ENCODE measurements around the gene STX16.
"Not testable (repeated sequence)": the region's sequence is repeated elsewhere in the genome, so short reads cannot be mapped to it uniquely, and the experiment has no call there.

Gene STX16

GRCh38 chr20:58637466-58638213 is 13.4 kb upstream of the STX16 start:
- DNase-seq (ENCODE audit: low read depth) = no peak

GRCh38 chr20:58638467-58639181 is 12.5 kb upstream of the STX16 start:
- no peak for DNase-seq (ENCODE audit: low read depth)

- DNase-seq (ENCODE audit: low read depth) = no peak
These were observed 11.6 kb upstream of the STX16 start for GRCh38 chr20:58639182-58640146.

GRCh38 chr20:58640446-58640845 is 10.6 kb upstream of the STX16 start:
- DNase-seq (ENCODE audit: low read depth) = no peak

- no peak for DNase-seq (ENCODE audit: low read depth)
These were observed 8.6 kb upstream of the STX16 start for GRCh38 chr20:58642441-58642840.

- DNase-seq (ENCODE audit: low read depth) = not testable (repeated sequence)
These were observed 8.2 kb upstream of the STX16 start for GRCh38 chr20:58642896-58643295.

- no peak for DNase-seq (ENCODE audit: low read depth)
These were observed 5.6 kb upstream of the STX16 start for GRCh38 chr20:58645412-58645968.

GRCh38 chr20:58646257-58646656 is 4.8 kb upstream of the STX16 start:
- DNase-seq (ENCODE audit: low read depth) = no peak

GRCh38 chr20:58646703-58647102 is 4.4 kb upstream of the STX16 start:
- no peak for DNase-seq (ENCODE audit: low read depth)

- DNase-seq (ENCODE audit: low read depth) = no peak
These were observed 3.8 kb upstream of the STX16 start for GRCh38 chr20:58647162-58647795.

GRCh38 chr20:58647796-58648501 is 3.1 kb upstream of the STX16 start:
- no peak for DNase-seq (ENCODE audit: low read depth)

GRCh38 chr20:58648502-58648825 is 2.6 kb upstream of the STX16 start:
- DNase-seq (ENCODE audit: low read depth) = not testable (repeated sequence)

- no peak for DNase-seq (ENCODE audit: low read depth)
These were observed 1.5 kb upstream of the STX16 start for GRCh38 chr20:58649288-58650180.

- peak; percentile 28 for DNase-seq (ENCODE audit: low read depth)
These were observed 805 bp upstream of the STX16 start for GRCh38 chr20:58650181-58650775.

GRCh38 chr20:58651559-58651945 is 469 bp downstream of the STX16 start:
- no peak for DNase-seq (ENCODE audit: low read depth)

GRCh38 chr20:58651946-58652605 is 993 bp downstream of the STX16 start:
- peak; percentile 45 for DNase-seq (ENCODE audit: low read depth)

GRCh38 chr20:58652606-58653294 is 1.7 kb downstream of the STX16 start:
- no peak for DNase-seq (ENCODE audit: low read depth)

GRCh38 chr20:58654337-58654736 is 3.3 kb downstream of the STX16 start:
- DNase-seq (ENCODE audit: low read depth) = no peak

Measured in activated T-cell treated with anti-CD3 and anti-CD28 coated beads for 24 hours (primary cell).